Progenitor cell of endocrine pancreas (in vitro differentiated cells): Measurements from ENCODE around the gene RNASE7. TPM values are rescaled to one million over a fixed set of nuclear protein-coding genes. Genes with fewer than 3 reads are reported as not detected.
"Not testable (repeated sequence)": the region's sequence is repeated elsewhere in the genome, so short reads cannot be mapped to it uniquely, and the experiment has no call there.

Source experiments
- DNase-seq: peaks from one replicate; pipeline ENCODE4 v3.0.0; 2021; ENCODE audit warnings: low spot score; ENCODE audit not compliant: unreplicated experiment
- H3K27ac Mint-ChIP-seq: 2 replicates; pipeline ENCODE4 v1.8.0; 2021; ENCODE audit warnings: mild to moderate bottlenecking, moderate library complexity, mixed read lengths
- H3K27me3 Mint-ChIP-seq: 2 replicates; pipeline ENCODE4 v1.8.0; 2021; ENCODE audit warnings: mixed read lengths
- H3K36me3 Mint-ChIP-seq: 2 replicates; pipeline ENCODE4 v1.8.0; 2022; ENCODE audit warnings: mixed read lengths; ENCODE audit not compliant: insufficient read depth
- H3K4me1 Mint-ChIP-seq: 2 replicates; pipeline ENCODE4 v1.8.0; 2021; ENCODE audit warnings: low read depth, mixed read lengths
- H3K4me3 Mint-ChIP-seq: 2 replicates; pipeline ENCODE4 v1.8.0; 2021; ENCODE audit warnings: low read depth, mild to moderate bottlenecking, moderate library complexity, mixed read lengths
- H3K9me3 Mint-ChIP-seq: 2 replicates; pipeline ENCODE4 v1.8.0; 2021; ENCODE audit warnings: low read depth, mixed read lengths
- total RNA-seq: library from RNA; stranded (reverse); gene quantifications from 2 replicates; pipeline ENCODE4 v1.2.1, GENCODE V29; 2021
- TF ChIP-seq, protein P1 (sequence below): fragments of 200-600 bp; sonication (generic); IDR thresholded peaks from one replicate; pipeline ENCODE4 v1.5.0; 2021; ENCODE audit warnings: antibody characterized with exemption, mild to moderate bottlenecking; ENCODE audit not compliant: unreplicated experiment

Gene RNASE7
- total RNA-seq, 1 donor from 2014 or later = not detected

DNA sequence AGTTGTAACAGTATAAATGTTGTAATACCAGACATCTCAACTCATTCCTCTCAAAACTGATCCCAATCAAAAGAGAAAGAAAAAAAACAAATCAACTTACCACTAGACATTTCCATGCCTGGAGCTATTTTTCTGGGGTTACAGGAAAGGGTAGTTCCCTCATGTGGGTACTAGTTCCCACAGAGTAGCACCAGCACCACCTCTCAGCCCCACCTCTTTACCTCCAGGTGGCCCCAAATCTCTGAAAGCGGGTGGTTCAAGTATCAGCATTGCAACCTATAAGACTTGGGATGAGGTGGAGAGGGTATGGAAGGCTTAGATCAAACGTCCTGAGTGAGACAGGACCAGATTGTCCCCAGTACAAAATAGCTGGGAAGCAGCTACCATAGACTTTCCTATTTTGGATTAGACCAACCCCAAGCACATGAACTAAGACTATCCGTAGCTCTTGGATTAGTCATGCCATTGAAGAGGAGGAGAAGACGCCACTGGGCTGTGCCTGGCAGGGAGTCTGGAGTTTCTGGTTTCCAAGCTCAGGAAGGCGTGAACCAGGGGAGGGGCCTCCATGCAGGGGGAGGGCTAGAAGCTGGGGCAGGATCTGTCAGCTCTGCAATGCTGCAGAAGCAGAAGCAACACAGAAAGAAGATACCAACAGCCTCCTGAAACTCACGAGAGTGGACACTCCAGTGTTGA, 43.3 kb upstream of the RNASE7 start, which contains the start of gene SLC39A2:
TSS of gene SLC39A2 (plus strand) at position 620 of the 693 bp plus-strand sequence. CDS start 154 bp downstream, outside the sequence.
- no peak for DNase-seq
- Mint-ChIP-seq H3K9me3 (no peaks in the 10 kb centered on the region), H3K4me3 (peak within 1 kb of the TSS; percentile 4), H3K27ac (peak within 1 kb of the TSS; percentile 87), H3K27me3 (peaks cover 3% of the 10 kb centered on the region), H3K4me1 (peaks cover 26% of the 10 kb centered on the region), H3K36me3 (peaks cover 12% of the 10 kb centered on the region)
- TF ChIP-seq, protein P1, sequence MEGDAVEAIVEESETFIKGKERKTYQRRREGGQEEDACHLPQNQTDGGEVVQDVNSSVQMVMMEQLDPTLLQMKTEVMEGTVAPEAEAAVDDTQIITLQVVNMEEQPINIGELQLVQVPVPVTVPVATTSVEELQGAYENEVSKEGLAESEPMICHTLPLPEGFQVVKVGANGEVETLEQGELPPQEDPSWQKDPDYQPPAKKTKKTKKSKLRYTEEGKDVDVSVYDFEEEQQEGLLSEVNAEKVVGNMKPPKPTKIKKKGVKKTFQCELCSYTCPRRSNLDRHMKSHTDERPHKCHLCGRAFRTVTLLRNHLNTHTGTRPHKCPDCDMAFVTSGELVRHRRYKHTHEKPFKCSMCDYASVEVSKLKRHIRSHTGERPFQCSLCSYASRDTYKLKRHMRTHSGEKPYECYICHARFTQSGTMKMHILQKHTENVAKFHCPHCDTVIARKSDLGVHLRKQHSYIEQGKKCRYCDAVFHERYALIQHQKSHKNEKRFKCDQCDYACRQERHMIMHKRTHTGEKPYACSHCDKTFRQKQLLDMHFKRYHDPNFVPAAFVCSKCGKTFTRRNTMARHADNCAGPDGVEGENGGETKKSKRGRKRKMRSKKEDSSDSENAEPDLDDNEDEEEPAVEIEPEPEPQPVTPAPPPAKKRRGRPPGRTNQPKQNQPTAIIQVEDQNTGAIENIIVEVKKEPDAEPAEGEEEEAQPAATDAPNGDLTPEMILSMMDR = no peak

DNA sequence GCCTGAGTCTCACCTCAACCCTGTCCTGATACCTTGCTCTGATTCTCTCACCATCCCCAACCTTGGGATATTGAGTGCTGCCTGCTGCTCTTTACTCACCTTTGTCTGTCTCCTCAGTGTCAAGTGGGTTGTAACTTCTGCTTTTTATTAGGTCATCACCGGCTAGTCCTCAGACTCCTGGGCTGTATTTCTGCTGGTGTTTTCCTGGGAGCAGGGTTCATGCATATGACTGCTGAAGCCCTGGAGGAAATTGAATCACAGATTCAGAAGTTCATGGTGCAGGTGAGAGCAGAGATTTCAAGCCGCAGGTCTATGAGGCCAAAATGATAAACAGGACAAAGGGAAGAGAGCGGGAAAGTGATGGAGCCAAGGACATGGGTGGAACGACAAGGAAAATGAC, 42.6 kb upstream of the RNASE7 start:
- no peak for DNase-seq
- TF ChIP-seq, protein P1 = no peak
- Mint-ChIP-seq H3K36me3 (peaks cover 11% of the 10 kb centered on the region), H3K4me1 (peaks cover 30% of the 10 kb centered on the region), H3K27me3 (peaks cover 3% of the 10 kb centered on the region), H3K4me3 (no peak overlapping the region), H3K9me3 (no peaks in the 10 kb centered on the region), H3K27ac (no peak overlapping the region)

GRCh38 chr14:21001218-21001617, 40.9 kb upstream of the RNASE7 start:
- peaks cover 29% of the 10 kb centered on the region for H3K4me1 Mint-ChIP-seq
- peaks cover 3% of the 10 kb centered on the region for H3K36me3 Mint-ChIP-seq
- TF ChIP-seq, protein P1 = no peak
- no peak overlapping the region for H3K4me3 Mint-ChIP-seq
- H3K27me3 Mint-ChIP-seq = peaks cover 3% of the 10 kb centered on the region
- H3K27ac Mint-ChIP-seq = no peak overlapping the region
- no peak for DNase-seq
- no peaks in the 10 kb centered on the region for H3K9me3 Mint-ChIP-seq

DNA sequence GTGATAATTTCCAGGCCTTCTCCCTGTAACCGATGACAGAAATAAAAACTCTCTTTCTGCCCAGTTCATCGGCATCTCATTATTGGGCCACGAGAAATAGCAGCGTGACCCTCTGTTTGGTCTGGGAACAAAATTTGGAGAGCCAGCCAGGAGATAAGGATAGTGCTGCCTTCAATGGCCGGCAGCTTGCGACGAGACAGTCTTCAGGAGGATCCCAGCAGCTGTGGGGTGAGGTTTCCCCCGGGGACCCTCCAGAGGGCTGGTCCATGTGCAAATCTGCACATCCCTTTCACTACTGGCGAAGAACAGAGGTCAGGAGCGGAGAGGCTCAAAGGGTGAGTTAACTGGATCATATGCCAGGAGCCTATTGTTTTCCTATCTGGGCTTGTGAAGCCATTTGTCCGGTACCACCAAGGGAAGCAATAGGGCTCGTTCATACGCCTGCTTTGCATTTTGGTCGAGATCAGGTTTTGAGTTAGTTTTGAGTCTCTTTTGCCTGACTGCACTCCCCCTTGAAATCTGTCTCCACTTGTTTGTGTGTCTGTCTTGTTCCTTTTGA, 38.3 kb upstream of the RNASE7 start:
- H3K27me3 Mint-ChIP-seq = peaks cover 3% of the 10 kb centered on the region
- TF ChIP-seq, protein P1 = no peak
- DNase-seq = no peak
- H3K36me3 Mint-ChIP-seq = no peaks in the 10 kb centered on the region
- H3K4me3 Mint-ChIP-seq = no peak overlapping the region
- H3K4me1 Mint-ChIP-seq = peaks cover 12% of the 10 kb centered on the region
- no peak overlapping the region for H3K27ac Mint-ChIP-seq
- H3K9me3 Mint-ChIP-seq = no peaks in the 10 kb centered on the region

DNA sequence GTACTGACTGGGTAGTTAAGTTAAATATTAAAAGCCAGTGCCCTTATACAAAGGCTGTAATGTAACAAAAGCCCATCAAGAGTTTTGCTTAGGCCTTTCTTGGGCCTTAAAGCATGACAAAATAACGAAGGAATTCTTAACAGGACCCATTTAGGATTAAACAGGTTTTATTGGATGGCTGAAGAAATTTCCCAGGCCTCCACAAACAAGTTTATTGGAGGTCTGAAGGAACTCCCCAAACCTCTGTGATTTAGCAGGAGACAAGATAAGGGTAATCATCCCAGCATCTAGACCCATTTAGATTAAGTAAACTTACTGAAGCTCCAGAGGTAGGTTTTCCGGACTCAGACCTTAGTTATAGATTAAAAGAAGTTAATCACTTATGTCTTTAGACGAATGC, 32.4 kb upstream of the RNASE7 start:
- not testable (repeated sequence) for H3K27me3 Mint-ChIP-seq, H3K4me1 Mint-ChIP-seq, H3K9me3 Mint-ChIP-seq

DNA sequence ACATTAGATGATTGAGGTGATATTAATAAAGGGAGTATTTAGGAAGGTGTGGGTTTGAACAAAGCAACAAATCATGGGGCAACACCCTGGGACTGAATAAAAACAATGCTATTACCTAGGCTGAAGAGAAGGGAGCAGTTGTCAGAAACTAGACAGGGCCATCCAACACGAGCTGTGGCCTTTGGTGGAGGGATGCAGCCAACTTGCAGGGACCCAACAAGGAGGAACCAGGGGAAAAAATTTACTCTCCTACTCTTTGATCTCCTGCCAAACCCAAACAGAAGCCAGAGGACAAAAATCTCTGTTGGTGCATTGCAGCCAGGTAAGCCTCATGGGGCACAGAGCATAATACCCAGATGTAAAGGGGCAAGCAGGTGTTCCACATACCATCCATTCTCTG, 31.0 kb upstream of the RNASE7 start:
- Mint-ChIP-seq H3K4me3 (no peak overlapping the region), H3K27ac (no peak overlapping the region)

More for the DNA sequence above, 32.4 kb upstream of the RNASE7 start:
- not testable (repeated sequence) for H3K4me3 Mint-ChIP-seq, H3K36me3 Mint-ChIP-seq, DNase-seq
- H3K27ac Mint-ChIP-seq = peak overlapping the region; percentile 67

More for the DNA sequence above, 31.0 kb upstream of the RNASE7 start:
- H3K36me3 Mint-ChIP-seq = no peaks in the 10 kb centered on the region
- no peaks in the 10 kb centered on the region for H3K9me3 Mint-ChIP-seq
- DNase-seq = no peak
- TF ChIP-seq, protein P1 = no peak
- no peaks in the 10 kb centered on the region for H3K27me3 Mint-ChIP-seq
- H3K4me1 Mint-ChIP-seq = peaks cover 10% of the 10 kb centered on the region
